HG02885 (cell line): ENCODE results near the gene PRKAR1B.

Experiments
- ATAC-seq: cut with Tn5 transposase; IDR thresholded peaks from one replicate; pipeline ENCODE4 v1.9.1; 2021; ENCODE audit warnings: mild to moderate bottlenecking; ENCODE audit not compliant: unreplicated experiment, poor library complexity

Gene PRKAR1B

DNA sequence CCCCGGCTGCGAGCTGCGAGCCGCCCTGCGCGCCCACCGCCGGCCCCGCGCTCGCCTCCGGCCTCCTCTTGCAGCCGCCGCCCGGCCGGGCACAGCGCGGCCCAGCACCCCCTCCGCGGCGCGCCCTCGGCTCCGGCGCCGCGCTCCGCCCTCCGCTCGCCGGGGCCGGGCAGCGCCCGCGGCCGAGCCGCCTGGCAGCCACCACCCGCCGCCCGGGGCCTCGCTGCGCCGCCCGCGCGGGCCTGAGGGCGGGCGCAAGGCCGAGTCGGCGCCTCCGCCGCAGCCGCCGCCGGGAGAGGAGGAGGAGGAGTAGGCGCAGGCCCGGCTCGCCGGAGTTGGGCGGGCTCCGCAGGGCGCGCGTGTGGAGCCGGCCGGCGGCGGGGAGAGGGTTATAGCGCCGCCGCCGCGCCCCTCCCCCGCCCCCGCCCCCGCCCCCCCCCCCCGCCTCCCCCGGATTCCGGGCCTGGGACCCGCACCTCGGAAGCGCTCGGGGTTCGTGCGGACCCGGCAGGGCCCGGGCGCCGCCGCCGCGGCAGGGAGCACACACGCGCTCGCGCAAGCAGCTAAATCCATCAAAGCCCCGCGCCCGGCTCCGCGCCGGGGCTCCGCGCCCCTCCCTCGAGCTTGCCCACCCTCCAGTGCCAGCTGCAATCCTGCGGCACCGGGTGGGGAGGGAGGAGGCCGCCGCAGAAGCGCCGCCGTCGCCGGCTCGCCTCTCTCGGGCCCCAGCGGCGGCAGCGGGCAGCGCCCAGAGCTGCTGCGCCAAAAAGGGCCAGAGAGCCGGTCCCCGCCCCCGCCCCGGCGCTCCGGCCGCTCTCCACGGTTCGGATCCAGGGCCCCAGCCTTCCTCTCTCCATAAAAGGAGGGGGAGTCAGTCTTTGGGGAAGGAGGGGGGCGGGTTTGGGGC is 207.3 kb downstream of the PRKAR1B start, which contains the start of gene PDGFA:
TSS of gene PDGFA (minus strand) at position 363 of the 907 bp plus-strand sequence. CDS start 845 bp downstream, outside the sequence.
- peak; percentile 26 for ATAC-seq

GRCh38 chr7:518630-519483 is 208.2 kb downstream of the PRKAR1B start:
- ATAC-seq, result peak; percentile 24

GRCh38 chr7:517774-518629 is 209.1 kb downstream of the PRKAR1B start:
- ATAC-seq, result no peak

DNA sequence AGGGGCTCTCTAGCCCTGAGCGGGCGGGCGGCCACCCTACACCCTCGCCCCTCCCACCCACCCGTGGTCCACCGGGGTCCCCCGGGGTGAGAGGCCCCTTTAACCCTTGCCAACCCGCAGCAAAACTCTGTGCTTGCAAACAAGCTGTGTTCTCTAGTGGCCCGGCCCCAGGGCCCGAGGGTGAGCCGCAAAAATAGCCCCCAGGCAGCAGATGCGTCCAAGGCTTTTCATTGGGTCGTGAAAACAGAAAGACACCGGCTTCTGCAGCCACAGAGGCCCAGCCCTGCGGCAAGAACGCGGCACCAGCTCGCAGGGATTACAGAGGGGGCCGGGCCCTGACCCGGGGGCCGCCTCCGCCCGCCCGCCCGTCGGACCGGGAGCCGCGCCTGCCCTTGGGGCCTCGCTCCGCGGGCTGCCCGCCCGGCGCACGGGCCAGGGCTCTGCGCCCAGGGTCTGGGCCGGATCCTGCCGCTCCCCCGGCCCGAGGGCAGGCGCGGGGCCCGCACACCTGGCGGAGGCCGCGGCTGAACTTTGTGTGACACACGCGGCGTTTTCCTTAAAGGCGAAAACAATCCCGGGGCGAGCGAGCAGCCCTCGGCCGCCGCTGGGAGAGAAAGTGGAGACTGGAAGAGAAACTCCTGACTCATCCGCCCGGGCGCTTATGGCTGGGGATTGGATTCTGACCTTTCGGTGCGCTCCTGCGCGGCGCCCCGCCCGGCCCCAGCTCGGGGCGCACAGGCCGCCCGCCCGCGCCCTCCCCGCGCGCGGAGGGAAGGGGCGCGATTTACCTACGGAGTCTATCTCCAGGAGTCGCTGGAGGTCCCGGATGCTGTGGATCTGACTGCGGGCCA is 210.2 kb downstream of the PRKAR1B start:
- no peak for ATAC-seq

GRCh38 chr7:516216-516605 is 210.9 kb downstream of the PRKAR1B start:
- no peak for ATAC-seq

DNA sequence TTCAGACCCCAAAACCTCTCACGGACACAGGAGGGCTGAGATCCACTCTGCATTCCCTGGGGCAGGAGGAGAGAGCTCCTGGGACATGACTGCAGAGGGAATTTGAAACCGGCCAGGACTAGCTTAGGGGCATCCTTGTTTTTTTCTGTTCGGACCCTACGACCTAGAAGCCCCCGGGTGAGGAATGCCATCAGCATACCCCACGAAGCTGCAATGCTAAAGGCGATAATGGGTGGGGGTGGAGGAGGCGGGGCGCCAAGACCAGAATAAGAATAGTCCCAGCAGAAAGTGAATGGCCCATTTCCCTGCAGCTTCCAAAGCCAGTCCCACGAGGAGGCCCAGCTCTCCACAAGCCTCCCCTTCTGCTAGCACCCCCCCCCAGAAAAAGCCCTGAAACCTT is 211.5 kb downstream of the PRKAR1B start:
- no peak for ATAC-seq

GRCh38 chr7:514651-515598 is 212.2 kb downstream of the PRKAR1B start:
- no peak for ATAC-seq

GRCh38 chr7:514242-514641 is 212.8 kb downstream of the PRKAR1B start:
- ATAC-seq, result no peak

- no peak for ATAC-seq
Measured at GRCh38 chr7:513521-514166, 213.4 kb downstream of the PRKAR1B start.

DNA sequence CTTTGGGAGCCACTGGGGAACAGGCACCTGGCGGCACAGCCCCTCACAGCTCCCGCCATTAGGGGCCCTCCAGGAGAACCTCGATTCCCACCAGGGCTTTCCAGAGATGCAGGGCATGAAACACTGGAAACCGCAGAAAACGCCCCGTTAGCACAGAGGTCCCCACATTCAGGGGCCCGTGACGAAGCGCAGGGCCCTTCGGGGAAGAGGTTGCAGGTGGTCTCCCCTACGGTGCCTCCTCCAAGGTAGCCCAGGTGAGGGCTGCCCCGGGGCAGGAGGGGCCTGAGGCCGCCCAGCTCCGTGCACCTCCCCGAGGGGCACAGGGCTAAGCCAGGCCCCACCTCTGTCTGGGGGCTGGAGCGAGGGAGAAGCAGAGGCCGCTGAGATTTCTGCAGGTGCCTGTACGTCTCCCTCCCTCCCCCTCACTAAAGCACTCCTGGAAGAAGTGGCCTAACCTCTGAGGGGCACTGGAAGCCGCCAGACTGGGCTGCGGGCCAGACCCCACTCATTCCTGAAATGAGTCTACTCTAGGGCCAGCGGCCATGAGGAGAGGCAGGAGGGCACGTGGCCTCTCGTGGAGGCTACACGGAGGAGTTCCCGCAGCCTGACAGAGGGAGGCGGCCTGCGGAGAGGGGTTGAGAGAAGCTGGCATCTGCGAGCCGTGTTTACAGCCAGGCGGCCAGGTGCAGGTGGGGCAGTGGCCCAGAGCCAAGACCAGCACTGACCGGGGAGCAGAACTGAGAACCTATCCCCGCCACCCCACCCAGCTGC is 214.4 kb downstream of the PRKAR1B start:
- no peak for ATAC-seq

DNA sequence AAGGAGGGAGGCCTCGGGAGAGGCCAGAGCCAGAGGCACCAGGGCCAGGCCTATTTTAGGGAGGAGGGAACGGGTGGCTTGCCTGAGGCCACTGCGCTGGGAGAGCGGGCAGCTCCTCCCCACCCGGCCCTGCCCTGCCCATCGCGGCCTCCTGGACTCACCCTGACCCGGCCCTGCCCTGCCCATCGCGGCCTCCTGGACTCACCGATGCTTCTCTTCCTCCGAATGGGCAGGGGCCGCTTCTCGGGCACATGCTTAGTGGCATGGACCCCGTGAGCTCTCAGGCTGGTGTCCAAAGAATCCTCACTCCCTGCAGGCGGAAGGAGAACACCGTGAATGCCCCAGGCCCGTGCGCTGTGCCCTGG is 215.0 kb downstream of the PRKAR1B start:
- ATAC-seq, result no peak

DNA sequence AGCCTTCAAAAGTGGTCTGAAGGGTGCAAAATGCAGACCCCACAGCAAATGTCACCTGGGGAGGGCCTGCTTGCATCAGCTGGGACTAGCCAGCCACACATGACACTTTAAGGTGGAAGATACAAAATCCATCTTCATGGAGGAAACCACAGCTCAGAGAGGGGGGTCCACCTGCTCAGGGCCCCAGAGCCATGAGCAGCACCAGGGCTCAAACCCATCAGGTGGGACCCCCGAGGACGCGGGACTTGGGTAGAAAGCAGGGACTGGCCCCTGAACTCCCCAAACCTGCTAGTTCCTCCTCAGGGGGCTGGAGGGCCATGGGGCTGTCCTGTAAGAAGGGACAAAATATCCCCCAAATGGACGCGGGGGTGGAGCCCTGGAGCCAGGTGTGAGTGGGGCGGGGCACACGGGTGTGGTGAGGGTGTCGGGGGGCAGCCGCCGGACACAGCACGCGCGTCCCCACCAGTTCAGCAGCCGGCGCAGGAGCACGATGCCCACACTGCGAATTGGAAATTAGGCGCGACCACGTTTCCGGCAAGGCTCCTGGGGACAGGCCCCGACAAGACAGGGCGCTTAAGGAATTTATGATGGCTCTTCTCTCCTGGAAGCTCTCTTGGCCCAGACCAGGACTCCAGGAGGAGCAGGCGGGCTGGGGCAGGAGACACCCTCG is 215.5 kb downstream of the PRKAR1B start:
- no peak for ATAC-seq

- ATAC-seq, result no peak
Measured at GRCh38 chr7:510782-511281, 216.2 kb downstream of the PRKAR1B start.

DNA sequence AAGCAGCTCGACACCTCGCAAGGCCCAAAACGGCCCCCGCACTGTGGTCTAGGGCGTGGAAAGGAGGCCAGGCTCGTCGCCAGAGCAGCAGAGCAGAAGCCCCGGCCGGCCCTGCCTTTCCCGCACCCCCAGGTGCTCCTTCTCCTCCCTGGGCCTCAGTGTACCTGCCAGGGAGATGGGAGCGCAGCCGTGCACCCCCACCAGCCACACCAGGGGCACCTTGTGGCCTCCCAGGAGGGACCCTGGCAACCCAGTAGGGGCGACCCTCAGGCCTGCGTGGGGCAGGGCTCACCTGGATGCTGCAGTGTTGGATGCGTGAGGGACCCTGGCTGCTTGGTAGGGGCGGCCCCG is 217.0 kb downstream of the PRKAR1B start:
- ATAC-seq, result no peak

- ATAC-seq, result no peak
Measured at GRCh38 chr7:509426-510130, 217.5 kb downstream of the PRKAR1B start.
